Activated naive CD4-positive, alpha-beta T cell treated with anti-CD3 and anti-CD28 coated beads for 36 hours (primary cell): ENCODE data around the gene SENP5. TPM values are rescaled to one million over a fixed set of nuclear protein-coding genes. Genes with fewer than 3 reads are reported as not detected.

ENCODE experiments used
- CTCF ChIA-PET: fragments of 350-600 bp; sonication (Branson Sonifier 250); formaldehyde crosslinking; loops from one replicate; lab custom pipeline; 2021; ENCODE audit warnings: antibody characterized with exemption; lab: Charles Lee
- DNase-seq: peaks from one replicate; pipeline ENCODE4 v3.0.0-alpha.2; 2020
- H3K27ac Mint-ChIP-seq: one replicate; pipeline ENCODE4 v1.8.0; 2021; ENCODE audit warnings: mild to moderate bottlenecking, mixed read lengths
- H3K27me3 Mint-ChIP-seq: one replicate; pipeline ENCODE4 v1.8.0; 2021; ENCODE audit warnings: low read depth, mixed read lengths
- H3K36me3 Mint-ChIP-seq: one replicate; pipeline ENCODE4 v1.8.0; 2021; ENCODE audit warnings: low read depth, mixed read lengths
- H3K4me1 Mint-ChIP-seq: one replicate; pipeline ENCODE4 v1.8.0; 2021; ENCODE audit warnings: low read depth, mixed read lengths
- H3K4me3 Mint-ChIP-seq: one replicate; pipeline ENCODE4 v1.8.0; 2021; ENCODE audit warnings: mild to moderate bottlenecking, moderate library complexity, mixed read lengths
- H3K9me3 Mint-ChIP-seq: one replicate; pipeline ENCODE4 v1.8.0; 2021; ENCODE audit warnings: mixed read lengths
- intact Hi-C: fragments of 100-400 bp; cut with micrococcal nuclease; formaldehyde crosslinking; loops from one replicate; pipeline ENCODE4 v1.15.1; 2023
- total RNA-seq, 2 experiments: library from RNA; stranded (reverse); gene quantifications; one replicate each; pipeline ENCODE4 v1.2.3, GENCODE V29; 2021

SENP5 gene
- total RNA-seq, 2 experiments from 2014 or later = 24.1 to 24.4 TPM

DNA sequence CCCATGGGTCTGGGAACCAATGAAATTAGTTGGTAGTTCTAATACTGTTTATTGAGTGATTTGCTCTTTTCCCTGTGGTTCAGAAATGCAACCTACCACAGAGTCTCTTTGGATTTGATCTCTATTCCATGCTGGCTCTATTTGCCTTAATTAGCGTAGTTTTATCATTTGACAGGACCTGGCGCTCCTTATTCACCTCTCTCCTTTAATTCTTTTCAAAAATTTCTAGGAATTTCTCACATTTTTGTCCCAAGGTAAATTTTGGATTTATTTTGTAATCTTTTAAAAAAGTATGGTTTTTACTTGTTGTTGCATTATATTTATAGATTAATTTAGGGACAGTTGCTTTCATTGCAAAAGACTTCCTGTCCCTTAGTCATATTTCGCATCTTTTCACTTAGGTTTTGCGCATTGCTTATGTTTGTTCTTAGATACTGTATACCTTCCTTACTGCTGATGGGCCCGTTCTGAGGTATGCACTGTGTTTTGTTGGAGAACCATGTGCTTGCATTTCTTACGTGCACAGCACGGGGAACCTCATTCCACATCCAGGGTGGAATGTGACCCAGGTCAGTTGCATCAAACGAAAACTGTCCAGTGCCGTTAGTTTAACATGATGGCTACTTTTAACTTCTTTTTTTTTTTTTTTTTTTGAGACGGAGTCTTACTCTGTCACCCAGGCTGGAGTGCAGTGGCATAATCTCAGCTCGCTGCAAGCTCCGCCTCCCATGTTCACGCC is 27.0 kb downstream of the SENP5 start:
- Mint-ChIP-seq H3K9me3 (no peaks in the 10 kb centered on the region), H3K27me3 (no peaks in the 10 kb centered on the region), H3K36me3 (peaks cover 2% of the 10 kb centered on the region), H3K4me1 (peaks cover 10% of the 10 kb centered on the region), H3K4me3 (no peak overlapping the region), H3K27ac (no peak overlapping the region)
- CTCF ChIA-PET = interaction anchor here (0.6 kb wide), 1 partner anchor 342 kb away, joined by 4 read pairs; no protein-coding TSS in a partner anchor
- no peak for DNase-seq
- intact Hi-C loops = no loop called here

DNA sequence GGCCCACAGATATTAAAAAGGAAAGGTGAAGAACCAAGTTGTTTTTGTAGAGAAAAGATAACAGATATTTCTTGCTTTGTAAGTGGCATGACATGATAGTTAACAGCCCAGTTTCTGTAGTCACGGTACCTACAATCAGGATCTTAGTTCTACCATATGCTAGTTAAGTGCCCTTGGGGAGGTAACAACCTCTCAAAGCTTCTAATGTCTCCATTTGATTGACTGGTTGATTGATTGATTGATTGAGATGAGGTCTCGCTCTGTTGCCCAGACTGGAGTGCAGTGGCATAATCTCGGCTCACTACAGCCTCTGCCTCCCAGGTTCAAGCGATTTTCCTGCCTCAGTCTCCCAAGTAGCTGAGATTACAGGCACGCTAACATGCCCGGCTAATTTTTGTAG is 28.5 kb downstream of the SENP5 start:
- DNase-seq = no peak
- H3K36me3 Mint-ChIP-seq = peaks cover 2% of the 10 kb centered on the region
- no peak overlapping the region for H3K27ac Mint-ChIP-seq
- H3K9me3 Mint-ChIP-seq = no peaks in the 10 kb centered on the region
- no peak overlapping the region for H3K4me3 Mint-ChIP-seq
- no peaks in the 10 kb centered on the region for H3K27me3 Mint-ChIP-seq
- intact Hi-C loops = no loop called here
- peaks cover 6% of the 10 kb centered on the region for H3K4me1 Mint-ChIP-seq
- CTCF ChIA-PET = no interaction called here

DNA sequence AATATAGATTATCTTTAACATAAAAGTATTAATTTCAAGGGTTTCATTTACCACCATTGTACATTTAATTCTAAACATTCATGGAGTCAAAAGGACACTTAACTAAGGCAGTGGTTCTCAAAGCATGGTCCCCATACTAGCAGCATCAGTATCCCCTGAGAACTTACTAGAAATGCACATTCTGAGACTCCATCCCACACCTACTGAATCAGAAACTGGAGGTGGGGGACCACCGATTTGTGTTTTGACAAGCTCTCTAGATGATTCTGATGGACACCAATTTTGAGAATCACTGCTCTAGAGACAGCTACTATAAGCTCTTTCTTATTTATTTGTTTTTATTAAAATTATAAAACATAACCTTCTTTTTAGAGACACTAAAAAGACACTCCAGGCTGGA is 34.0 kb downstream of the SENP5 start:
- DNase-seq = no peak
- no peak overlapping the region for H3K27ac Mint-ChIP-seq
- no peaks in the 10 kb centered on the region for H3K9me3 Mint-ChIP-seq
- no peaks in the 10 kb centered on the region for H3K27me3 Mint-ChIP-seq
- no peak overlapping the region for H3K4me3 Mint-ChIP-seq
- CTCF ChIA-PET = interaction anchor here (1.1 kb wide), 1 partner anchor 64 kb away, joined by 3 read pairs; no protein-coding TSS in a partner anchor
- intact Hi-C loops = no loop called here
- no peaks in the 10 kb centered on the region for H3K4me1 Mint-ChIP-seq
- H3K36me3 Mint-ChIP-seq = peaks cover 21% of the 10 kb centered on the region

DNA sequence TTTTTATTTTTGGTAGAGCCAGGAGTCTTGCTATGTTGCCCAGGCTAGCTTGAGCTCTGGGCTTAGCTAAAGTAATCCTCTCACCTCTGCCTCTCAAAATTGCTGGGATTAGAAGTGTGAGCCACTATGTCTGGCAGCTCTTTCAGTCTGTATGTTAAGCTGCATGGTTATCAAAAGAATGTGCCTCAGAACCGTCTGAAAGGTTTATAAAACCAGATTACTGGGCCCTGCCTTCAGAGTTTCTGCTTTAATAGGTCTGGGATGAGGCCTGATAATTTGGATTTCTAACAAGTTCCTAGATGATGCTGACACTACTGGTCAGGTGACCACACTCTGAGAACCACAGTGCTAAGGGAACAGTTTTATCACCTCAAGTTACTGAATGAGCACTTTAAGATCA is 34.6 kb downstream of the SENP5 start:
- no peak overlapping the region for H3K4me3 Mint-ChIP-seq
- intact Hi-C loops = no loop called here
- peaks cover 24% of the 10 kb centered on the region for H3K36me3 Mint-ChIP-seq
- no peak overlapping the region for H3K27ac Mint-ChIP-seq
- H3K9me3 Mint-ChIP-seq = no peaks in the 10 kb centered on the region
- no peaks in the 10 kb centered on the region for H3K4me1 Mint-ChIP-seq
- no peaks in the 10 kb centered on the region for H3K27me3 Mint-ChIP-seq
- no peak for DNase-seq
- CTCF ChIA-PET = interaction anchor here (1.1 kb wide), 1 partner anchor 65 kb away, joined by 3 read pairs; no protein-coding TSS in a partner anchor

DNA sequence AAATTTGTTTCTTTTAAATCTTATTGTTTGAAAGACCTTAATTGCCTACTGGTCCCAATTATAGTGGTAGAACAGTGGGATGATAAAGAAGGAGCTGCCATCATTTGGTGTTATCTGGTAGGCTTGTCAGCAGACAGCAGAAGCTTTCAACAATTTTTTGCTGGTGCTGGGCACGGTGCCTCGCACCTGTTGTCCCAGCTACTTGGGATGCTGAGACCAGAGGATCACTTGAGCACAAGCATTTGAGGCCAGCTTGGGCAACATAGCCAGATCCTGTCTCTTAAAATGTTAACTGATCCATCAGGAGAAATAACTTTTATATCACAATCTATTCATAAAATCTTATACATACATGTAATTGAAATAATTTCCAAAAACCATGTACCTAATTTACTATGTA is 36.0 kb downstream of the SENP5 start:
- H3K4me1 Mint-ChIP-seq = no peaks in the 10 kb centered on the region
- H3K4me3 Mint-ChIP-seq = no peak overlapping the region
- no peaks in the 10 kb centered on the region for H3K9me3 Mint-ChIP-seq
- peaks cover 30% of the 10 kb centered on the region for H3K36me3 Mint-ChIP-seq
- no peaks in the 10 kb centered on the region for H3K27me3 Mint-ChIP-seq
- DNase-seq = no peak
- intact Hi-C loops = no loop called here
- H3K27ac Mint-ChIP-seq = no peak overlapping the region
- CTCF ChIA-PET = interaction anchor here (0.7 kb wide), 1 partner anchor 533 kb away, joined by 3 read pairs; no protein-coding TSS in a partner anchor

DNA sequence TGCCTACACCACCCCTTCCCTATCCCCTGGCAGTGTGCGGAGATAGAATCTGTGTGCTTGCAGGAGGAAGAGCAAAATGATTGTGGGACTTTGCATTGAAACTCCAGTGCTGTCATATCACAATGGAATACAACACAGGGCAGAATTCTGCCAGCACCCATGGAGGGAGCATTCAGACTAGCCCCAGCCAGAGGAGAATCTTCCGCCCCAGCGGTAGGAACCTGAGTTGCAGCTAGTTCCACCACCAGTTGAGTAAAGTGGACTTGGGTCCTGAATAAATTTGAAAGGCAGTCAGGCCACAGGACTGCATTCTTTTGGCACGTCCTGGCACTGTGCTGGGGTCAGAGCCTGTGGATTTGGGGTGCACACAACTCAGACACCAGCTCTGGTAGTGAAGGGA is 47.1 kb downstream of the SENP5 start:
- Mint-ChIP-seq H3K27ac (no peak overlapping the region), H3K4me3 (no peak overlapping the region), H3K9me3 (no peaks in the 10 kb centered on the region), H3K4me1 (no peaks in the 10 kb centered on the region), H3K36me3 (peaks cover 31% of the 10 kb centered on the region), H3K27me3 (no peaks in the 10 kb centered on the region)
- intact Hi-C loops = no loop called here
- no peak for DNase-seq
- CTCF ChIA-PET = no interaction called here

DNA sequence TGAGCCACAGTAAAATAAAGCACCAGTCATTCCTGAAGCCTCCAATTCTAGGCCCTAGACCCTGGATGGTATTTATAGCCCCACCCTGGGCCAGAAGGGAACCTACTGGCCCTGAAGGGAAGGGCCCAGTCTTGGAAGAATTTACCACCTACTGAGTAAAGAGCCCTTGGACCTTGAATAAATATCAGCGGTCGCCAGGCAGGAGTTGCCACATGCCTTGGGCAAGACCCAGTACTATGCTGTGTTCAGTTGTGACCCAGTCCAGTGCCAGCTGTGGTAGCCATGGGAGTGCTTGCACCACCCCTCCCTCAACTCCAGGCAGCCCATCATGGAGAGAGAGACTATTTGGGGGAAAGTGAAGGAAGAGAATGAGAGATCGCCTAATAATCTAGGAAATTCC is 47.7 kb downstream of the SENP5 start:
- Mint-ChIP-seq H3K9me3 (no peaks in the 10 kb centered on the region), H3K4me1 (no peaks in the 10 kb centered on the region), H3K27me3 (no peaks in the 10 kb centered on the region), H3K27ac (no peak overlapping the region), H3K4me3 (no peak overlapping the region), H3K36me3 (peaks cover 31% of the 10 kb centered on the region)
- intact Hi-C loops = no loop called here
- CTCF ChIA-PET = no interaction called here
- DNase-seq = no peak

DNA sequence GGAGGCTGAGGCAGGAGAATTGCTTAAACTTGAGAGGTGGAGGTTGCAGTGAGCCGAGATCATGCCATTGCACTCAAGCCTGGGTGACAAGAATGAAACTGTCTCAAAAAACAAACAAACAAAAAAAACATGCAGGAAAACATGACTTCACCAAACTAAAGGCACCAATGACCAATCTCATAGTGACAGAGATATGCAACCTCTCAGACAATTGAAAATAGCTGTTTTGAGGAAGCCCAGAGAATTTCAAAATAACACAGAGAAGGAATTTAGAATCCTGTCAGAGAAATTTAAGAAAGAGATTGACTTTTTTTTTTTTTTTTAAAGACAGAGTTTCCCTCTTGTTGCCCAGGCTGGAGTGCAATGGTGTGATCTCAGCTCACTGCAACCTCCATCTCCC is 48.5 kb downstream of the SENP5 start:
- intact Hi-C loops = no loop called here
- CTCF ChIA-PET = no interaction called here

DNA sequence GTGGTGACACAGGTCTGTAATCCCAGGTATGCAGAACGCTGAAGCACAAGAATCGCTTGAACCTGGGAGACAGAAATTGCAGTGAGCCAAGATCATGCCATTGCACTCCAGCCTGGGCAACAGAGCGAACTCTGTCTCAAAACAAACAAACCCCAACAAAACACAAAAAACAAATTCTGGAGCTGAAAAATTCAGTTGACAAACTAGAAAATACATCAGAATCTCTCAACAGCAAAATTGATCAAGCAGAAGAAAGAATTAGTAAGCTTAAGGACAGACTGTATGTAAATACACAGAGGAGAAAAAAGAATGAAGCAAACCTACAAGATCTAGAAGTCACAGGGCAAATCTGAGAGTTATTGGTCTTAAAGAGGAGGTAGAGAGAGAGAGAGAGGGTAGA is 49.3 kb downstream of the SENP5 start:
- Mint-ChIP-seq H3K27ac (no peak overlapping the region), H3K36me3 (peaks cover 30% of the 10 kb centered on the region), H3K27me3 (no peaks in the 10 kb centered on the region), H3K4me3 (no peak overlapping the region), H3K9me3 (no peaks in the 10 kb centered on the region), H3K4me1 (no peaks in the 10 kb centered on the region)
- no peak for DNase-seq
- CTCF ChIA-PET = interaction anchor here (1.2 kb wide), 1 partner anchor 25 kb away, joined by 3 read pairs; the partner anchor contains the start of gene NCBP2
- intact Hi-C loops = no loop called here

More for the DNA sequence above, 48.5 kb downstream of the SENP5 start:
- Mint-ChIP-seq H3K27ac (no peak overlapping the region), H3K36me3 (peaks cover 30% of the 10 kb centered on the region), H3K4me1 (no peaks in the 10 kb centered on the region), H3K4me3 (no peak overlapping the region), H3K9me3 (no peaks in the 10 kb centered on the region), H3K27me3 (no peaks in the 10 kb centered on the region)
- DNase-seq = no peak

DNA sequence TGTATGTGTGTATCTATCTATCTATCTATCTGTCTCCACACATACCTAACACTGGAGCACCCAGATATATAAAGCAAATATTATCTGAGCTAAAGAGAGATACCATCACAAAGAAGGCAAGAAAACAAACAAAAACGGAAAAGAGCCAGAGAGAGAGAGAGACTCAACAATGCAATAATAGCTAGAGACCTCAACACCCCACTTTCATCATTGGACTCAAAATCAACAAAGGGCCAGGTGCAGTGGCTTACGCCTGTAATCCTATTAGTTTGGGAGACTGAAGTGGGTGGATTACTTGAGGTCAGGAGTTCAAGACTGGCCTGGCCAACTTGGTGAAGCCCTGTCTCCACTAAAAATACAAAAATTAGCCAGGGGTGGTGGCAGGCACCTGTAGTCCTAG is 51.2 kb downstream of the SENP5 start:
- DNase-seq = no peak
- H3K4me3 Mint-ChIP-seq = no peak overlapping the region
- CTCF ChIA-PET = interaction anchor here (0.7 kb wide), 1 partner anchor 652 kb away, joined by 3 read pairs; no protein-coding TSS in a partner anchor
- no peaks in the 10 kb centered on the region for H3K9me3 Mint-ChIP-seq
- H3K36me3 Mint-ChIP-seq = peaks cover 29% of the 10 kb centered on the region
- H3K27ac Mint-ChIP-seq = no peak overlapping the region
- H3K4me1 Mint-ChIP-seq = no peaks in the 10 kb centered on the region
- intact Hi-C loops = no loop called here
- H3K27me3 Mint-ChIP-seq = no peaks in the 10 kb centered on the region

DNA sequence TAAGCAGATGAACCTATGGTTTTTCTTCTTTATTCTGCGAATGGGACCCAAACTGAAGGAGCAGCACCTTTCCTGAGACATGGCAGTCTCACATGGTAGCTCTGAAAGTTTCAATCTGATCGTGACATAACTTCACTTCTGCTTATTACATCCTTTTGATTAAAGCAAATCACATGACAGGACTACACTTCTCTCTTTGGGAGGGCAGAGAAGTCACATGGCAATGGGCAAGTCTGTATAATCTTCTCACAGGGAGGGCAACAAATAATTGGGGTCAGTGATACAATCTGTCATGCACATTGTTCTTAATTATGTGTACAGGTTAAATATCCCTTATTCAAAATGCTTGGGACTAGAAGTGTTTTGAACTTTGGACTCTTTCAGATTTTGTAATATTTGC is 53.0 kb downstream of the SENP5 start:
- Mint-ChIP-seq H3K4me3 (no peak overlapping the region), H3K36me3 (peaks cover 13% of the 10 kb centered on the region), H3K27me3 (no peaks in the 10 kb centered on the region), H3K9me3 (no peaks in the 10 kb centered on the region), H3K4me1 (no peaks in the 10 kb centered on the region), H3K27ac (no peak overlapping the region)
- CTCF ChIA-PET = interaction anchor here (0.9 kb wide), 1 partner anchor 84 kb away, joined by 3 read pairs; no protein-coding TSS in a partner anchor
- intact Hi-C loops = no loop called here
- DNase-seq = no peak

DNA sequence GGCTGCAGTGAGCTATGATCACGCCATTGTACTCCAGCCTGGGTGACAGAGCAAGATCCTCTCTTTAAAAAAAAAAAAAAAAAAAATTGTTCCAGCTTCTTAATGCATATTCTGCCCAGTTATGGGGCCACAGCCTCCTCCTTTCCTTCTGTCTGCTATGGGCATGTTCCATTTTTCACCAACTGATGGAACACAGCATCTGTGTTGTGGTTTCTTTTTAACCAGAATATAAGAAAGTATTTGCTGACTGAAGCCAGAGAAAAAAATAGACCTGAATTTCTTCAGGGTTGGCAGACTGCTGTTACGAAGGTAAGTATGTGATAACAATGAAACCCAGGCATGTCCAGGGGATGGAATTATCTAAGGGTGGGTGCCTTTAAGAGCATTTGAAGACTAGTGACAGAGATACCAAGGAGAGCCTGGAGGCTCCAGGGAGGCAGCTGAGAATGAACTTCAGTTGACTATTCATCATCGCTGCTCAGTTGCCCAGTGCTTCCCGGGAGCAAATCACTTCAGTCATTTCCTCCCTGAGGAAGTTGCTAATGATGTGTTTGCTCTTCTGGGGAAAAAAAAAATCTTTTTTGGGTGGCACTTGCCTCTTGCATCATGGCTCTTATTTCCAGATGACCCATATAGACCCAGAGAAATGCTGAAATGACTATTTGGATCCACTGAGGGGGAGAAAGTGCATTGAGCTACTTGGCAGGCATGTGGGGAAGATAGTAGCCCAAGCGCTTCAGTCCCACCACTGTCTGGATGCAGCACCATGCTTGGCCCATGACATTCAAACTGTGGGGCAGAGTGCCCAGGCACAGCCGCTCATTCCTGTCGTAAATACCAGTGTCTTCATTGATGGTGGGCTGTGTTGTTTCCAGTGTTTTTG is 60.1 kb downstream of the SENP5 start:
- CTCF ChIA-PET = interaction anchor here (0.6 kb wide), 2 partner anchors 11 to 396 kb away, joined by 3 to 4 read pairs; no protein-coding TSS in a partner anchor
- intact Hi-C loops = no loop called here
- no peaks in the 10 kb centered on the region for H3K9me3 Mint-ChIP-seq
- H3K36me3 Mint-ChIP-seq = peaks cover 10% of the 10 kb centered on the region
- peak overlapping the region; percentile 44 for H3K27ac Mint-ChIP-seq
- no peak overlapping the region for H3K4me3 Mint-ChIP-seq
- peaks cover 3% of the 10 kb centered on the region for H3K4me1 Mint-ChIP-seq
- no peak for DNase-seq
- H3K27me3 Mint-ChIP-seq = no peaks in the 10 kb centered on the region
